Caco-2 (cell line): ENCODE measurements around the gene ARHGAP4. TPM values are rescaled to one million over a fixed set of nuclear protein-coding genes. Genes with fewer than 3 reads are reported as not detected.

Experiments used
- BruUV-seq: library from RNA; stranded (reverse); fragments of 400-500 nt; replicated peaks from 2 replicates; lab custom pipeline; 2021; lab: Mats Ljungman, UMichigan
- CTCF ChIA-PET: fragments of 300-600 bp; sonication (Branson Sonifier 250); formaldehyde crosslinking; loops from one replicate; lab custom pipeline; 2022; ENCODE audit warnings: antibody characterized with exemption; lab: Charles Lee
- POLR2A ChIA-PET: fragments of 300-600 bp; sonication (Branson Sonifier 250); formaldehyde crosslinking; loops from one replicate; lab custom pipeline; 2022; ENCODE audit warnings: antibody characterized with exemption; lab: Charles Lee
- DNase-seq, 2 experiments: peaks; one replicate each; pipeline versions ENCODE4 v3.0.0 to v3.0.0-alpha.2; 2020 to 2022
- H3K27me3 ChIP-seq: replicated peaks from 2 replicates; pipeline ENCODE4 v1.6.0; 2011; ENCODE audit warnings: low read length; ENCODE audit not compliant: control insufficient read depth, insufficient read depth
- H3K36me3 ChIP-seq: 2 replicates; pipeline ENCODE4 v1.5.1; 2011; ENCODE audit warnings: low read length; ENCODE audit not compliant: control insufficient read depth, insufficient read depth
- H3K4me1 ChIP-seq: fragments of 250-450 bp; sonication (Bioruptor Pico); 2 replicates; pipeline ENCODE4 v1.5.1; 2020; ENCODE audit warnings: mild to moderate bottlenecking
- H3K4me3 ChIP-seq: 2 replicates; pipeline ENCODE4 v1.5.1; 2011; ENCODE audit warnings: low read depth, mild to moderate bottlenecking, control low read depth, low read length
- H3K9me3 ChIP-seq: fragments of 250-450 bp; sonication (Bioruptor Pico); 2 replicates; pipeline ENCODE4 v1.5.1; 2020; ENCODE audit warnings: mild to moderate bottlenecking, moderate library complexity
- H3K27ac Mint-ChIP-seq: one replicate; pipeline ENCODE4 v1.8.0; 2022; ENCODE audit warnings: mixed read lengths; ENCODE audit not compliant: unreplicated experiment
- H3K27me3 Mint-ChIP-seq: one replicate; pipeline ENCODE4 v1.8.0; 2022; ENCODE audit warnings: mixed read lengths; ENCODE audit not compliant: insufficient read depth, unreplicated experiment
- H3K36me3 Mint-ChIP-seq: one replicate; pipeline ENCODE4 v1.8.0; 2022; ENCODE audit warnings: mild to moderate bottlenecking, mixed read lengths; ENCODE audit not compliant: insufficient read depth, unreplicated experiment
- H3K4me1 Mint-ChIP-seq: one replicate; pipeline ENCODE4 v1.8.0; 2022; ENCODE audit warnings: low read depth, mixed read lengths; ENCODE audit not compliant: unreplicated experiment
- H3K4me3 Mint-ChIP-seq: one replicate; pipeline ENCODE4 v1.8.0; 2022; ENCODE audit warnings: mild to moderate bottlenecking, moderate library complexity, mixed read lengths; ENCODE audit not compliant: unreplicated experiment
- H3K9me3 Mint-ChIP-seq: one replicate; pipeline ENCODE4 v1.8.0; 2022; ENCODE audit warnings: mixed read lengths; ENCODE audit not compliant: unreplicated experiment
- CTCF ChIP-seq, 2 experiments: fragments of 200-600 bp in 1 of 2; IDR thresholded peaks; 1 replicate in 1 of 2; 2 replicates in 1 of 2; pipeline versions ENCODE4 v1.5.1 to v1.8.0; 2011 to 2022; ENCODE audit warnings: antibody characterized with exemption in 1 of 2, control low read depth in 1 of 2, inconsistent platforms in 1 of 2, low read depth in 1 of 2, low read length in 1 of 2, mild to moderate bottlenecking in 1 of 2, moderate library complexity in 1 of 2; ENCODE audit not compliant: insufficient read depth in 1 of 2, severe bottlenecking in 1 of 2, unreplicated experiment in 1 of 2
- intact Hi-C: fragments of 100-400 bp; cut with micrococcal nuclease; formaldehyde crosslinking; loops from one replicate; pipeline ENCODE4 v1.10.0; 2022; ENCODE audit not compliant: unreplicated experiment
- total RNA-seq: library from RNA; stranded (reverse); gene quantifications from 2 replicates; pipeline ENCODE4 v1.2.3, GENCODE V29; 2022

ARHGAP4 gene
- total RNA-seq, 1 experiment from 2014 or later, result 15.7 TPM

- Histone ChIP-seq H3K4me1 (no peaks in the 10 kb centered on the region), H3K27me3 (no peaks in the 10 kb centered on the region), H3K36me3 (no peaks in the 10 kb centered on the region), H3K9me3 (no peaks in the 10 kb centered on the region), H3K4me3 (no peak overlapping the region)
- ChIA-PET CTCF (no interaction called here), POLR2A (no interaction called here)
- TF ChIP-seq CTCF (IDR thresholded peaks at IDR 0.05; ENCODE audit: insufficient read depth in 1 of 2, low read depth in 1 of 2, low read length in 1 of 2, severe bottlenecking in 1 of 2, unreplicated experiment in 1 of 2), result no peak
- H3K27ac Mint-ChIP-seq, result no peak overlapping the region
- no peak for DNase-seq
- no peaks in the 10 kb centered on the region for H3K9me3 Mint-ChIP-seq
- no TSS peak for BruUV-seq
- intact Hi-C loops, result no loop called here
- no peak overlapping the region for H3K4me3 Mint-ChIP-seq
- no peaks in the 10 kb centered on the region for H3K27me3 Mint-ChIP-seq
- no peaks in the 10 kb centered on the region for H3K4me1 Mint-ChIP-seq
- no peaks in the 10 kb centered on the region for H3K36me3 Mint-ChIP-seq
Observed at GRCh38 chrX:153919281-153919680, 6.8 kb downstream of the ARHGAP4 start.

- no peaks in the 10 kb centered on the region for H3K4me1 Mint-ChIP-seq
- H3K4me3 Mint-ChIP-seq, result no peak overlapping the region
- BruUV-seq, result no TSS peak
- Histone ChIP-seq H3K4me1 (no peaks in the 10 kb centered on the region), H3K9me3 (no peaks in the 10 kb centered on the region), H3K27me3 (no peaks in the 10 kb centered on the region), H3K36me3 (no peaks in the 10 kb centered on the region), H3K4me3 (no peak overlapping the region)
- no peak overlapping the region for H3K27ac Mint-ChIP-seq
- no peaks in the 10 kb centered on the region for H3K27me3 Mint-ChIP-seq
- ChIA-PET CTCF (no interaction called here), POLR2A (no interaction called here)
- intact Hi-C loops, result no loop called here
- no peak for DNase-seq
- no peaks in the 10 kb centered on the region for H3K9me3 Mint-ChIP-seq
- no peaks in the 10 kb centered on the region for H3K36me3 Mint-ChIP-seq
- TF ChIP-seq CTCF (IDR thresholded peaks at IDR 0.05; ENCODE audit: insufficient read depth in 1 of 2, low read depth in 1 of 2, low read length in 1 of 2, severe bottlenecking in 1 of 2, unreplicated experiment in 1 of 2), result no peak
Observed at GRCh38 chrX:153917869-153918268, 8.2 kb downstream of the ARHGAP4 start.

- CTCF ChIA-PET, result no interaction called here
- no peaks in the 10 kb centered on the region for H3K27me3 ChIP-seq
- no TSS peak for BruUV-seq
- no peak overlapping the region for H3K4me3 Mint-ChIP-seq
- intact Hi-C loops, result no loop called here
- H3K4me1 Mint-ChIP-seq, result no peaks in the 10 kb centered on the region
- no peaks in the 10 kb centered on the region for H3K4me1 ChIP-seq
- H3K36me3 ChIP-seq, result no peaks in the 10 kb centered on the region
- H3K9me3 Mint-ChIP-seq, result no peaks in the 10 kb centered on the region
- H3K27ac Mint-ChIP-seq, result no peak overlapping the region
- H3K27me3 Mint-ChIP-seq, result no peaks in the 10 kb centered on the region
- no peak overlapping the region for H3K4me3 ChIP-seq
- no peak for DNase-seq
- POLR2A ChIA-PET, result no interaction called here
- H3K9me3 ChIP-seq, result no peaks in the 10 kb centered on the region
- no peaks in the 10 kb centered on the region for H3K36me3 Mint-ChIP-seq
- TF ChIP-seq CTCF (IDR thresholded peaks at IDR 0.05; ENCODE audit: insufficient read depth in 1 of 2, low read depth in 1 of 2, low read length in 1 of 2, severe bottlenecking in 1 of 2, unreplicated experiment in 1 of 2), result no peak
Observed at GRCh38 chrX:153913701-153914100, 12.4 kb downstream of the ARHGAP4 start.
